HG03159 (cell line): Measurements from ENCODE around the gene AMOTL1.
A peak's percentile ranks its signal among the peaks of the same experiment; 100 is the strongest.

ENCODE experiments used
- ATAC-seq: cut with Tn5 transposase; IDR thresholded peaks from one replicate; pipeline ENCODE4 v1.9.1; 2021; ENCODE audit warnings: mild to moderate bottlenecking, moderate library complexity; ENCODE audit not compliant: unreplicated experiment

The AMOTL1 gene

DNA sequence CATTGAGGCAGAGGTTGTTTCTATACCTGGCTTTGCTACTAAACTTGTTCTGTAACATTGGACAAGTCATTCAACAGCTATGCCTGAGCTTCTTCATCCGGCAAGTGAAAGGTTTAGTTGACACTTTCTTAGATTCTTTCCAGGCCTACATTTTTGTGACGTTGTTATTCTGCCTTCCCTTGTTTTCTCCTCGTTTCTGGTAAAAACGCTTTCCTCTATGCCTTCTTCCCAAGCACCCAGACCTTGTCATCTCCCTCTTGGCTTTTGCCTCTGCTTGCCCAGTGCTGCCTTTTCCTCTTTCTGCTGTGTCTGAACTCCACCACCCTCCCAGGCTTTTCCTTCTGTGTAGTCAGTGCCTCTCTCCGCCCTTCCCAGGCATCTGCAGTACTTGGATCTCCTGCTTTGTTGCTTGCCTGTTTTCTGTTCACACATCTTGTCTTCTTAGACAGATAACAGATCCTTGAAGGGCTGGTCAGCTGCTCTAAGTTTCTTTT lies 1.4 kb upstream of the AMOTL1 start:
- ATAC-seq: no peak

DNA sequence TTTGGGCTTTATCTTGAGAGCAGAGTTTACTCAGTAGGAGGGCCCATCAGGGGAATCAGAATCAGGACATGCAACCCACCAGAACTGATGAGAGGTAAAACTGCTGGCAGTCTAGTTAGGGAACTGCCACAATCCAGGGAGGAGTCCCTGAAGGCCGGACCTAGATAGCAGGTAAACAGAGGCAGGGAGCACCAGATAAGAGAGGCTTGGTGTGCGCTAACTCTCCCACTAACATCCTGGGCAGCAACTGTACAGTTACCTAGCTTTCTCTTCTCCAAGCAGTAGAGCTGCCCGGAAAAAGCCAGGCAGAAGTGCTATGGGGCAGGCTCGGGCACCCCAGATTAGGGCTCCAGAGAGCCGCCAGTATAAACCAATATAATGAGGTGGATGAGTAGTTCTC lies 865 bp upstream of the AMOTL1 start:
- no peak for ATAC-seq

DNA sequence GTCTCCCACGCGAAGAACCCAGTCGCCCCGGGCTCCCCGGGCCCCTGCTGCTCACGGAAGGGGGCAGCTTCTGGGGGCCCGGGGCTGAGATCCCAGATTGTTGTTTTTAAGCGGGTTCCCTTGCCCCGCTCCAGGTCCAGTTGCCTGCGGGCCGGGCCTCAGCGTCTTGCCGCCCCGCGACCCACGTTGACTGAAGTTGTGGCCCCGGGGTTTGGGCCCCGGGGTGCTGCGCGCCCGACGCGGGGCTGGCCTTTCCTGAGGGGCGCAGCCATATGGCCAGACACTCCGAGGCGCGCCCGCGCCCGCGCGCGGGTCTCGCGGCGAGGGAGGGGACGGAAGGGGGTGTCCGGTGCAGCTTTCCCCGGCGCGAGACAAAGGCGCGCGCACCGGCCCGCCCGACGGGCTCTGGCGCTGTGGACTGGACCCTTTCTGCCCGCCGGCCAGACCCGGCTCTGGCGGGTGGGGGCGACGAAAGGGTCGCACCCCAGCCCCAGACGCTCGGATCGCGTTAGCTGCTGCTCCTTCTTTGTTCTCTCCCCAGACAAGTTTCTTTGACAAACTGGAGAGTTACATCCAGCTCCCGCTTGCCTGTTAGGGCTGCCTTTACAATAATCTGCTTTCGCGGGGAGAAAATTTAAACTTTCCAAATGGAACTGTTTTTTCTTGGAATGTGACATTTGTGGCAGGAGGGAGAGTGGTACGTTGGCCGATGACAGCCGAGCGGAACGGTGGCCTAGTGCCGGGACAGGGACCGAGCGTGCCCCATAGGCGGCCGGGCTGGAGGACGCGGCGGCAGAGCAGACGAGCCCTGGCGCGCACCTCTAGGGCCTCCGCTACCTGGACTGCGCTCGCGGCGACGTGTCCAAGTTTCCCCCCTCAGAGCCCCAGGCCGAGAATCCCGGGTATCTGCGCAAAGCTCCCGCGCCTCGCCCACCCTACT lies 716 bp downstream of the AMOTL1 start:
- no peak for ATAC-seq

DNA sequence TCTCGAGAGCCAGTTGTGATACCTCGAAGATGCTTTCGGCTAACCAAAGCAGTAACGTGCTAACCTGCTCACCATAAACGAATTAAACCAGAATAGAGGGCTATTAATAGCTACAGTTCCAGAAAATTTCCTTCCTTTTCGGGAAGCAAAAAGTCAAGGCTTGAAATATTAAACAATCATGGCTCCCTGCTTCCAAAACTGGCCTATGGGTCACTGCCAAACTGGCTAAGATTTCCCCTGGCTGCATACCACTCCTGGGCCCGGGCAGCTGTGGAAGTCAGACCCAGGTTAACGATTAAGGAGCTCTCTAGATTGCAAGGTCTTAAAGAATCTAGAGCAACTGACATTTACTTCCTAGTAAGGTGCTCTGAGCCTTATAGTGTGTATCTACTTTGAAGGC lies 1.7 kb downstream of the AMOTL1 start:
- ATAC-seq: no peak

DNA sequence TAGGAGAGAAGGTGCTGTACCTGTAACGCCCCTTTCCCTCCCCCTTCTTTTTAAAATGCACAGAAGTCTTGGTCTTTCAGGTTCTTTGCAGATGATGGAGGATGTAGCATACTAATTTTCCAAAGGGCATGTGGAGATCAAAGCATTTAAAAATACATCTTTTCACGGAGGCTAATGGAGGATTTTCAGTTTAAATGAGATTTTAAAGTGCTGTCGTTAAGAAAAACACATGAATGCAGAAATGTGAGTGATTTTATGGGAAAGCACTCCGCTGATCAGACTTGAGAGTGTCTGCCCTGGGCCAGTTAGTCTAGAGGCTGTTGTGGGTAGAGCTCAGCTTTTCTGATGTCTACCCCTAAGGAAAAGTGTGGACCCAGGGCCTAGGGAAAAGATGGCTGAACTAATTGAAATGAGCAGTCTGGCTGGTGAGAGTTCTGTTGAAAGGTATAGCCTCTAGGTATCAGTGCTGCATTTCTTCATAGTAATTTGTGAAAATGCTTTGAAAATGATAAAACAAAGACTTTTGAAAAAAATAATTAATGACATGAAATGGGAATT lies 2.5 kb downstream of the AMOTL1 start:
- ATAC-seq: no peak

DNA sequence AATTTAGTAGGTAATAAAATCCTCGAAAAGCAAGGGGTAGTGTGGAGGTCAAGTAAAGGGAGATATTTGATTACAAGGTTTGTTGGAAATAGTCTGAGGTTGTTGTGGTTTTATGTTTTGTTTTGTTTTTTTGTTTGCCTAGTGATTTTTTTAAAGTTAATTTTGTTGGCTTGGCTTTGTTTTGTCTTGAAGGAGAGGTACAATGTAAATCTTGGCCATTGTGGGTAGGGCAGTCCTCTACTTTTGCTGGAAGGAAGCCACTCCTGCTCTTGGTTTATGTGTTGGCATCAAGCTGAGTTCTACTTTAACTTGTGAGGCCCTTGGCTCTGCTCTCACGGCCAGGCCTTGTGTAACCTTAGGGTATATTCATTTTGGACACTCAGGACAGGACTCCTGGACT lies 3.2 kb downstream of the AMOTL1 start:
- ATAC-seq: no peak

DNA sequence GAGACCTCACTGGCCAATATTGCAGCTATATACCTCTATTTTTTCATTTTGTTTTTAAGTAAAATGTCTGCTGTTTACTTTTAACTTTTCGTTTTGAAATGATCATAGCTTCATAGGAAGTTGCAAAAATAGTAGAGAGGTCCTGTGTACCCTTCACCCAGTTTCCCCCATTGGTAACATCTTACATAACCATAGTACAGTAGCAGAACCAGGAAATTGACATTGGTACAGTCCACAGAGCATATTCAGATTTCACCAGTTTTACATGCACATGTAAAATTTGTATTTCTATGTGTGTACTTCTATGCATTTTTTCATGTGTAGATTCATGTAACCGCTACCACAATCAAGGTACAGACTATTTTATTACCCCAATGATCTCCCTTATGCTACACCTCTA lies 3.8 kb downstream of the AMOTL1 start:
- no peak for ATAC-seq

DNA sequence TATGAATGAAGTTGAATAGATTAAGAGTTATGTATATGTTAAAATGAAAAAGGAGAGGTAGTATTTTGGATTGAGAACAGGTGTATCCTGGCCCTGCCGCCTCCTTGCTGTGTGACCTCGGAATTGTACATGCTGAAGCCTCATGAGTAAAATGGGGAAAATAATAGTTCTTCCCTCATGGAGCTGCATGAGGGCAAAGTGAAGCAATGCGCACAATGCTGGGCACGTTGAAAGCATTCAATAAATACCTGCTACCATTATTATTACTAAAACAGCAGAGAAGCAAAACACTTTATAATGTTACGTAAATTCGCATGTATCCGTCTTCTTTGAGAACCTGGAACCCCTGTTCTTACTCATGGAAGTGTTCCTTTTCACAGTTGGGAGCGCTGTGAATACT lies 5.7 kb downstream of the AMOTL1 start:
- ATAC-seq: no peak

DNA sequence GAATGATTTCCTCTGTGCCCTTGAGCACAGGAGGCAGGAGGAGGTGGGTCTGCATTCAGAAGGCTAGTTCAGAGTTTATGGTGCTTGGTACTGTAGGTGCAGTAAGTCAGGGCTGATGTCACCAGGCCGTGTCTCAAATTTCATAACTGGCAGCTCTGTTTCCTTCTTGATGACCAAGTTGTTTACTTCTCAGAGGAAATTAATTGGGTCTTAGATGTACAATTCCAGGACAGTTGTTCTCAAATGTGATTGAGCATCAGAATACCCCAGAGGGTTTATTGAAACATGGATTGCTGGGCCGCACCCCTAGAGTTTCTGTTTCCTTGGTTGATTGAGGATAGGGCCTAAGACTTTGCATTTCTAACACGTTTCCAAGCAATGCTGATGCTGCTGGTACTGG lies 6.2 kb downstream of the AMOTL1 start:
- no peak for ATAC-seq

DNA sequence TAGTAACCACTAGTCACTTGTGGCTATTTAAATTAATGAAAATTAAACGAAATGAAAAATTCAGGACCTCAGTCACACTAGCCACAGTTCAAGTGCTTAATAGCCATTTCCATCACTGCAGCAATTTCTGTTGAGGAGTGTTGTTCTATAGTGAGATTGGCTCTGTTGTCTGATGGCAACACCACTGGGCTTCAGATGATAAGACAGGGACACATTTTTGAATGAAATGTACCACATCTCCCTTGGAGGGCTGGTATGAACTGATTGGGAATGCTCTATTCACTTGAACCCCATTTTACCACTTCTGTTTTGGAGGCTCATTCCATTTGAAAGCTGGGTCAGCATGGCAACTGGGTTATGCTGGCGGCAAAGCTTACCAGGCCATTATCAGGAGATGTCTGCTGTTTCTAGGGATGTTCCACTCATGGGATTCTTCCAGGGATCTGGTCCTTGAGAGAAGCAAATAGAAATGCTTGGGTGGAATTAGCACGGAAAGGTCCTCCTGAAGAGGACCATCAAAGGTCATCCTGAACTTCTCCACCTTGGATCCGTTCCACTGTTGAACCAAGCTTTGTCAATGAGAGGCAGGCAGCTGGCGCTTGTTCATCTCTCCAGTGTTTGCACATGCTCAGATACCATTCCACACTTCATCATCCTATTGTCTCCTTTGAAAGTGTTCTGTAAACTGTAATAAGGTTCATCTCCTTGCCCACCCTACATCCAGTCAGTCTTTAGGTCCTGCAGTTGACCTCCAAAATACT lies 7.6 kb downstream of the AMOTL1 start:
- ATAC-seq: no peak

DNA sequence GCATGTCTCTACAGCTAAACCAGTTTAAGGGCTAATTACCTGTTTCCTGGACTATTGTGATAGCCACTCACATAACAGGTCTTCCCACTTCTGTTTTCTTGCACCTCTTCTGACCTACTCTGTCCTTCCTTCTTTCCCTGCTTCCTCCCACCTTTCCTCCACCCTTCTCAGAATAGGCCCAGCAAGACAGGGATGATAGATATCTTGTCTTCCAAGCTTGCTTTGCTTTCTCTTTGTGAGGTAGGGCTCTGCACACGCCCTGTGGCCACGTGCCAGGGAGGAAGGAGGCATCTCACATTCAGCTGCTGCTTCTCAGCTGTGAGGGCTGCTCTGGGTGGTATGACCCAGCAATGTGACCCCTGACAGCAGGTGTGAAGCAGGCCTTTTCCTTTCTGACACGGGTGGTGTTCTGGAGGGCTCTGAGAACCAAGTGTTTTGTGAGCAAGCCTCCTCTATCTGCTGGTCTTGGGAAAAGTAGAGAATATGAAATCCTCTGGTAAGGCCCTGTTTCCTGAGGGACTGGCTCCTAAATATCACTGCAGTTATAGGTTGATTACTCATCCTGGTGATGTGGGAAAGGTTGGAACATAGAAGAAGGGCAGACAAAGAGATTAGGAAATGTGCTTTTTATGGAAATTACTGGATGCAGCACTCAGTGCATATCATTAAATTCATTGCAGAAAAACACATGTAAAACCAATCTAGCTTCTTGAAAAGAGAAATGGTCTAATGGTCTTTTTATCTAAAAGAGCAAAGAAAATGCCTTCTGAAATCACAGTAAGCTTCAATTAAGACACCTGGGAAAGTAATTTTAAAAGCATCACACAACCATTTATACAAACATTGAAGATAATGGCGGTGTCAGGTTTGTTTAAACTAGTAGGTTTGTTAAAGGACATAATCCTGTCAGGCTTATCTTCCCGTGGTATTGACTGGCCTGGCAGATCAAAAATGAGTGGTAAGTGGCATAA lies 8.5 kb downstream of the AMOTL1 start:
- ATAC-seq: no peak

DNA sequence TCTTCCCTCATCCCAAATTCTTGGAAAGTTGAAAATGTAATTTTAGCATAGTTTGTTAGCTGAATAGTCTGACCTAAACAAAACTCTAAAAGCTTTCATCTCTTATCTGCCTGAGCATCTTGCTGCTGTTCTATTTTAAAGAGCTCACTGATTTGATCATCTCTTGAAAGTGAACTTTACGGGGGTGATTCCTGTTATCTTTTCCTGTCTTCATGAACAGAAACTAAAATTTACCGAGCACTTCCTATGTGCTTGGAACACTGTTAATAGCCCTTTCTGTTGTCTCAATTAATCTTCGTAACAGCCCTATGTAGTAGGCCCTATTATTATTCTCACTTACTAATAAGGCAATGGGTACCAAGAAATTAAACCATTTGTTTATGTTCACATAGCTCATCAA lies 12.3 kb downstream of the AMOTL1 start:
- ATAC-seq: no peak

DNA sequence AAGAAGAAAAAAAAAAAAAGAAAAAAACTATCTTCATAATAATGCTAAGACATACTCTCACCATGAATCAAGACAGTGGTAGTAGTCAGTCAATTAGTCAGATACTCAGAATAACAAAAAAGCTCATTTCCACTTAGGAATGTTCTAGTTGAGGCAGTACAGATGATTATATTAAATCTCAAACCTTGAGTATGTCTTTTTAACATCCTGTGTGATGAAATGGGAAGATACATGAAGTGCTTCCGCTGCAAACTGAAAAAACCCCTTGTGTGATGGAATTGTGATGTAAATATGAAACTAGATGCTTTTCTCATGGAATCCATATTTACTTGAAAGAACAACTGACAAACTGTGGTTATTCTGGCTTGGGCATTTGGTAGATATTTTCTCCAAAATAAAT lies 13.7 kb downstream of the AMOTL1 start:
- ATAC-seq: no peak

DNA sequence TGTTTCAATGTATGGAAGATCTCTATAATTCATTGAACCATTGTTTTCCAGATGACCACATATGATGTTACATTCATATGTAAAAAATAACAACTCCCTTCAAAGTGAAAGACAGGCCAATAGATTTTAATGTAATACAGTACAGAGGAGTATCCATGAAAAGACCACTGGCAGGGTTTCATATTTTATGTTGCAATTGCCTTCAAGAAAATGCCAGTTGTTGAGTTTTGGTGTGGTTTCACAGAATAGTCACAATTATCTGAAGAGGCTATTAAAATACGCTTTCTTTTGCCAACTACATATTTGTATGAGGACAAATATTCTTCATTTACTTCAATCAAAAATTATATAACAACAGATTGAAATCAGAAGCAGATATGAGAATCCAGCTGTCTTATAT lies 14.3 kb downstream of the AMOTL1 start:
- ATAC-seq: no peak

DNA sequence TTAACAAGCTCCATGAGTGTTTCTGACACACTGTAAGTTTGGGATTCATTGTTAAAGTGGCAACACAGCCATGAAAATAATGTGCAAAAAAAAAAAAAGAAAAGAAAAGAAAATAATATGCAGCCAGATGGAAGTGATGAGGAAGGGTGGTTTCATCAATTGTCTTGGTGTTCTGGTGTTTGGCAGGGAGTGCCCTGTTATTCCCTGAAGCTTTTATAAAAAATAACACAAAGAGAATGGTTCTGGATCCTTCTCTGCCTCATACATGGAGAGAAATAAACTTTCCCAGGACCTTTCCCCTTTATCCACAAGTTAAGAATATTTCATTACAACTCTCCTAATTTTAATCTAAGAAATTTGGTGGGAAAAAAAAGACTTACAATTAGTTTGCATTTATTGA lies 16.7 kb downstream of the AMOTL1 start:
- no peak for ATAC-seq

DNA sequence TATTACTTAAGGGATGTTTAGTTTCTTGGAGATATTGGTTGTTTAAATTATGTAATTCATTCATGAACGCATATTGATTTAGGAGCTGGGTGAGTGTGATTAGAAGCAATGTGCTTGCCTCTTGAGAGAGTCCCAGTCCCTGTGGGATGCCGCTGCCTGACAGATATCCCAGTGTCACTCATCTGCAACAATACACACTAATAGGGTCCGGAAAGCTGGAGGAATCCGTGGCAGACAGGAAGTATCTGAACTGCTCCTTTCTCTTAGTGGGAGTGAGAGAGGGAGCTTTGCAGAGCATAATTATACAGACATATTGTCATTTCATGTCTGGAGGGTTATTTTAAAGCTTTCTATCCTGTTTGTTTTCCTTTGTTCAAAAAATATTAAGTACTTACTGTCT lies 17.4 kb downstream of the AMOTL1 start:
- no peak for ATAC-seq

DNA sequence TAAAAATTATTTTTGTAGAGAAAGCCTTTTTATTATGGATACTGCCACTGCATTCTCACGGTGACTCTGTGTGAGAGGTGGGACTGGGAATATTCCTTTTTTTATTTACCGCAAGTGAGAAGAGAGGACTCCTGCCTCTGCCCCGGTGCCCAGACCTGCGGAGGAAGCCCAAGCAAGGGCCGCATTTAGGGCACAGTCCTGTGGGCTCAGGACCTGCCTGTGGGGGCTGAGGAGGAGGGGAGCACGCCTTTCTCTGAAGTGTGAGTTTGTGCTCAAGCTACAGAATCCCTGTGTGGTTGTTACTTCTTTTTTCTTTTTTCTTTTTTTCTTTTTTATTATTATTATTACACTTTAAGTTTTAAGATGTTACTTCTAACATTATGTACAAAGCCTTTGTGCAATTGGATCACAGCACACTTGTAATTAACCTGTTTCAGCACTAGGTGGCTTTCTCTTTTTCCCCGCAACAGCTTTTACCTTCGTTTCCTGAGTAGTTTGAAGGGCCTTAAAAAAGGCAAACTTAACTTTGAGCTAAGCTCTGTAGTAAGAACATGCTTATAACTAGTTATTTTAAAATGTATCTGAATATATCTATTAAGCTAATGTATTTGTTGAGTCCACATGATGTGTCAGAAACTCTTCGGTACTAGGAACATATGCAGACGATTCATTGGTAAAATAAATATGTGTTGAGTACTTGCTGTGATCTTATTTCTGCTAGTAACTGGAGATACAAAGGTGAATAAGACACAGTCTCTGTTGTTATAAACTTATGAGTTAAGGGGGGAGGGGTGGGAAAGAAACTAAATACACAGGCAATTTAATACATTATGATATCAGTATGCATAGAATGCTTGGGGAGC lies 18.3 kb downstream of the AMOTL1 start:
- ATAC-seq: peak; percentile 83

DNA sequence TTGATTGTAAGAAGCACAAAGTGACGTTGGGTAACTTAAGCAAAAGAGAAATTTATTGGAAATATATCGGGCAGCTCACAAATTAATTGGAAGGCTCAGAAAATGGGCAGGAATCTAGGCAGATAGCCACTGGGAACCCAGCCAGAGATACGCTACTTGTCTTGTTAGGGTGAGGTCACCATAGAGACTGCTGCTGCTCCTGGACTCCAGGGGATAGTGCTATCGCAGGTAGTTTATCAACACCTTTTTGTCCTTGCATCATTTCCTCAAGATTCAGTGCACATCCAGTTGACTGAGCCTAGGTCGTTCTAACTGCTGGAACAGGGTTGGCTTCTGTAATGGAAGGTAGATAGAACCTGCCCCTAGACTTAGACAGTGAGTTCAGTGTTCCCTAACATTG lies 19.6 kb downstream of the AMOTL1 start:
- ATAC-seq: no peak

DNA sequence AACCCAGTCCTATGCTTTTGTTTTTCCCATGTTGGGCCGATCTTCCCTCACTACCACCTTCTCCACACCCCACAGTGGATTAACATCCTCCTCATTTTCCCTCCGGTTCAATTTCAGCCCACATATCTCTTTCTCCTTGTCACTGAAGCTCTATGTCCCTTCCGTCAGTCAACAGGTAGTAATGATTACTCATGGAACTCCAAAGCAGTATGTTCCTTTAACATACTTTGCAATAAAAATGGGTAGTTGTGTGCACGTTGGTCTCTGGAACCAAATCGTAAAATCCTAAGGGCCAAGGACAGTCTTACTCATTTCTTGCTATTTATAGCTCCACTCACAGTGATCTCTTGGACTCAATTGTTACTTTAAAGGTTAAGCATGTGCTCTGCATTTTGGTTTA lies 20.2 kb downstream of the AMOTL1 start:
- no peak for ATAC-seq

DNA sequence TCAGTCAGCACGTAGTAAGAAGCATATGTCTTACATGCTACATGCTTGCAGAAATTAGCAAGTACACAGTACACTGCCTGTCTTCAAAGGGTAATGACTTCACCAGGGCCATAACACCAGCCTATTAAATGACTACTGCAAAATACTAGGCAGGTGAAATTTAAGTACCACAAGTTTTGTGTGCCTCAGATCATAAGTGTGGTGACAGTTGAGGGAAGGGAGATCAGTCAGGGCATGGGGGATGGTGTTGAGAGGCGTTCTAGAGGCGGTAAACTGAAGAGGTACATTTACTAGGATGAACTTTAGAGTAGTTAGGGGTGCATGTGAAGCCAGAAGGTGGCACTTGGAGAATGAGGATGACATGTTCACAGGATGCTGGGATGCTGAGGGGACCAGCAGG lies 22.0 kb downstream of the AMOTL1 start:
- ATAC-seq: no peak
